SK-N-SH (cell line): ENCODE results near the gene ADH5. TPM values are rescaled to one million over a fixed set of nuclear protein-coding genes. Genes with fewer than 3 reads are reported as not detected.

Experiments used
- CTCF ChIA-PET: fragments of 300-600, 350-600 bp; formaldehyde crosslinking; extraction: SDS; loops from one replicate; lab custom pipeline; 2021; lab: Yijun Ruan, JAX
- POLR2A ChIA-PET: fragments of 350-600 bp; sonication (Branson Sonifier 250); formaldehyde crosslinking; extraction: SDS; loops from one replicate; lab custom pipeline; 2020; ENCODE audit warnings: antibody characterized with exemption, inconsistent platforms; lab: Yijun Ruan, JAX
- DNase-seq: peaks from one replicate; pipeline ENCODE4 v3.0.0; 2012
- H2AFZ ChIP-seq: fragments of 200-600 bp; sonication (generic); 2 replicates; pipeline ENCODE4 v1.8.1; 2016; ENCODE audit warnings: antibody characterized with exemption, mild to moderate bottlenecking, low read depth
- H3F3A ChIP-seq: fragments of 200-600 bp; sonication (generic); replicated peaks from 2 replicates; pipeline ENCODE3; 2016; ENCODE audit warnings: antibody characterized with exemption, mild to moderate bottlenecking; ENCODE audit not compliant: insufficient read depth
- H3K27ac ChIP-seq, 2 experiments: fragments of 200-500 bp in 1 of 2; fragments of 200-600 bp in 1 of 2; sonication (Bioruptor generic) in 1 of 2; sonication (generic), shearing (Covaris generic) in 1 of 2; 2 replicates each; pipeline versions ENCODE4 v1.5.1 to v1.6.1; 2014 to 2016; ENCODE audit warnings: low read depth in 2 of 2, inconsistent platforms in 1 of 2, low read length in 1 of 2, mild to moderate bottlenecking in 1 of 2, mixed read lengths in 1 of 2
- H3K27me3 ChIP-seq: fragments of 200-600 bp; sonication (generic), shearing (Covaris generic); 2 replicates; pipeline ENCODE4 v1.6.1; 2016; ENCODE audit warnings: mixed run types; ENCODE audit not compliant: insufficient read depth
- H3K36me3 ChIP-seq, 2 experiments: fragments of 200-500 bp in 1 of 2; fragments of 200-600 bp in 1 of 2; sonication (Bioruptor generic) in 1 of 2; sonication (generic) in 1 of 2; replicated peaks in 1 of 2; 2 replicates each; pipeline versions ENCODE3 to v1.5.1; 2014 to 2016; ENCODE audit warnings: low read length in 1 of 2, mild to moderate bottlenecking in 1 of 2; ENCODE audit not compliant: insufficient read depth in 2 of 2, control insufficient read depth in 1 of 2
- H3K4me1 ChIP-seq, 2 experiments: fragments of 200-500 bp in 1 of 2; fragments of 200-600 bp in 1 of 2; sonication (Bioruptor generic) in 1 of 2; sonication (generic), shearing (Covaris generic) in 1 of 2; 2 replicates each; pipeline versions ENCODE4 v1.5.1 to v1.6.1; 2014 to 2016; ENCODE audit warnings: low read depth in 1 of 2, low read length in 1 of 2, mixed run types in 1 of 2; ENCODE audit not compliant: insufficient read depth in 2 of 2, control insufficient read depth in 1 of 2
- H3K4me2 ChIP-seq: fragments of 200-600 bp; sonication (generic), shearing (Covaris generic); 2 replicates; pipeline ENCODE4 v1.6.1; 2017; ENCODE audit warnings: mixed run types
- H3K4me3 ChIP-seq, 2 experiments: fragments of 200-500 bp in 1 of 2; fragments of 200-600 bp in 1 of 2; sonication (Bioruptor generic) in 1 of 2; sonication (generic), shearing (Covaris generic) in 1 of 2; 2 replicates each; pipeline versions ENCODE4 v1.5.1 to v1.8.1; 2014 to 2016; ENCODE audit warnings: low read depth in 2 of 2, inconsistent platforms in 1 of 2, low read length in 1 of 2, mild to moderate bottlenecking in 1 of 2, mixed read lengths in 1 of 2, moderate library complexity in 1 of 2
- H3K79me2 ChIP-seq: fragments of 200-600 bp; sonication (generic); 2 replicates; pipeline ENCODE4 v1.8.1; 2017; ENCODE audit warnings: mild to moderate bottlenecking; ENCODE audit not compliant: insufficient read depth
- H3K9ac ChIP-seq: fragments of 200-600 bp; sonication (generic); 2 replicates; pipeline ENCODE4 v1.6.1; 2017; ENCODE audit warnings: mixed run types
- H3K9me2 ChIP-seq: fragments of 200-600 bp; sonication (generic); 2 replicates; pipeline ENCODE4 v1.6.1; 2017; ENCODE audit warnings: mixed run types
- H3K9me3 ChIP-seq: fragments of 200-600 bp; sonication (generic); 2 replicates; pipeline ENCODE4 v1.6.1; 2017; ENCODE audit warnings: mixed run types, mild to moderate bottlenecking, moderate library complexity
- H4K20me1 ChIP-seq: fragments of 200-600 bp; sonication (generic); 2 replicates; pipeline ENCODE4 v1.6.1; 2017; ENCODE audit warnings: mild to moderate bottlenecking, mixed run types; ENCODE audit not compliant: insufficient read depth
- CHD2 ChIP-seq: fragments of 150-350 bp; IDR thresholded peaks from 2 replicates; pipeline ENCODE4 v1.6.1; 2018; ENCODE audit warnings: low read length; ENCODE audit not compliant: partially characterized antibody
- FOSL2 ChIP-seq: IDR thresholded peaks from 2 replicates; pipeline ENCODE4 v1.4.0; 2012; ENCODE audit warnings: low read depth, mild to moderate bottlenecking, moderate library complexity, borderline replicate concordance
- FOXJ3 ChIP-seq: sonication (generic); formaldehyde crosslinking; IDR thresholded peaks from 2 replicates; pipeline ENCODE4 v1.5.1; 2020; ENCODE audit warnings: mild to moderate bottlenecking, missing genetic modification reagents
- FOXM1 ChIP-seq: IDR thresholded peaks from 2 replicates; pipeline ENCODE4 v1.4.0; 2012; ENCODE audit warnings: low read depth, mild to moderate bottlenecking
- GABPA ChIP-seq: IDR thresholded peaks from 2 replicates; pipeline ENCODE4 v1.4.0; 2012; ENCODE audit warnings: low read depth, mild to moderate bottlenecking
- JUND ChIP-seq: IDR thresholded peaks from 2 replicates; pipeline ENCODE4 v1.4.0; 2012
- MAX ChIP-seq: IDR thresholded peaks from 2 replicates; pipeline ENCODE4 v1.4.0; 2012; ENCODE audit warnings: low read depth
- NRF1 ChIP-seq: IDR thresholded peaks from 2 replicates; pipeline ENCODE4 v1.6.1; 2012; ENCODE audit warnings: low read depth, mild to moderate bottlenecking, low read length
- PBX3 ChIP-seq: IDR thresholded peaks from 2 replicates; pipeline ENCODE4; 2012
- RCOR1 ChIP-seq: fragments of 150-350 bp; IDR thresholded peaks from 2 replicates; pipeline ENCODE4 v1.6.1; 2017; ENCODE audit warnings: antibody characterized with exemption, low read length
- RXRA ChIP-seq: IDR thresholded peaks from 2 replicates; pipeline ENCODE4 v1.4.0; 2012; ENCODE audit warnings: low read depth, mild to moderate bottlenecking, borderline replicate concordance
- TAF1 ChIP-seq: IDR thresholded peaks from 2 replicates; pipeline ENCODE4 v1.6.1; 2012; ENCODE audit warnings: low read depth, mild to moderate bottlenecking, low read length, moderate library complexity, borderline replicate concordance
- TEAD4 ChIP-seq: IDR thresholded peaks from 2 replicates; pipeline ENCODE4 v1.4.0; 2012; ENCODE audit warnings: mild to moderate bottlenecking, borderline replicate concordance; ENCODE audit not compliant: insufficient read depth
- YY1 ChIP-seq: IDR thresholded peaks from 2 replicates; pipeline ENCODE4 v1.4.0; 2012; ENCODE audit warnings: low read depth, mild to moderate bottlenecking
- WGBS: methylation state at CpG from one replicate; pipeline ENCODE4 v1.1.6; 2017; ENCODE audit warnings: low lambda C conversion rate; 5-methylcytosine and 5-hydroxymethylcytosine counted together
- polyA plus RNA-seq, 3 experiments: library from polyadenylated mRNA; depleted of rRNA; stranded (reverse); fragments of >200 nt; gene quantifications; 2 replicates each; pipeline ENCODE4 v1.2.3, GENCODE V29; 2012
- TF ChIP-seq, protein P1 (sequence below): fragments of 150-350 bp; IDR thresholded peaks from 2 replicates; pipeline ENCODE4 v1.6.1; 2016; ENCODE audit warnings: mild to moderate bottlenecking, low read depth, low read length
- TF ChIP-seq, protein P2 (sequence below): fragments of 200-600 bp; sonication (generic); IDR thresholded peaks from 2 replicates; pipeline ENCODE4 v1.6.1; 2017; ENCODE audit warnings: antibody characterized with exemption, mild to moderate bottlenecking, moderate library complexity

ADH5 gene
- polyA plus RNA-seq, 1 of the 3 experiments (the other 2 are of a cell fraction), result 111 TPM

GRCh38 chr4:99134586-99134985, 46.0 kb upstream of the ADH5 start:
- no peaks in the 10 kb centered on the region for H4K20me1 ChIP-seq
- ChIA-PET POLR2A (no interaction called here), CTCF (interaction anchor here (2.7 kb wide), 1 partner anchor 270 kb away, joined by 6 read pairs; no protein-coding TSS in a partner anchor)
- no peak overlapping the region for H3K27ac ChIP-seq
- H2AFZ ChIP-seq, result no peak overlapping the region
- H3K79me2 ChIP-seq, result no peaks in the 10 kb centered on the region
- H3K9ac ChIP-seq, result no peak overlapping the region
- H3F3A ChIP-seq, result no peaks in the 10 kb centered on the region
- TF ChIP-seq RXRA, result no peak
- no peak for TF ChIP-seq PBX3
- TF ChIP-seq YY1, result no peak
- TF ChIP-seq RCOR1, result no peak
- TF ChIP-seq NRF1, result no peak
- TF ChIP-seq MAX, result no peak
- no peak for TF ChIP-seq FOXM1
- no peaks in the 10 kb centered on the region for H3K27me3 ChIP-seq
- peaks cover 0 to 5% of the 10 kb centered on the region in 2 experiments; a peak in 2 of 4 replicates for H3K4me1 ChIP-seq
- H3K4me2 ChIP-seq, result no peak overlapping the region
- no peak for DNase-seq
- no peaks in the 10 kb centered on the region for H3K9me2 ChIP-seq
- 68% methylated on average over 3 of the region's 3 CpGs for WGBS
- no peak overlapping the region for H3K4me3 ChIP-seq
- no peaks in the 10 kb centered on the region for H3K36me3 ChIP-seq
- no peaks in the 10 kb centered on the region; the same call in 1 of the 2 replicates for H3K9me3 ChIP-seq

GRCh38 chr4:99131378-99131777, 42.8 kb upstream of the ADH5 start:
- no peak overlapping the region for H3K9ac ChIP-seq
- H3K4me2 ChIP-seq, result no peak overlapping the region
- H3K9me3 ChIP-seq, result no peaks in the 10 kb centered on the region; the same call in none of the 2 replicates
- H3K9me2 ChIP-seq, result no peaks in the 10 kb centered on the region
- no peak overlapping the region for H3K27ac ChIP-seq
- no peaks in the 10 kb centered on the region for H3K36me3 ChIP-seq
- WGBS, result 32% methylated on average over 2 of the region's 2 CpGs
- H3K4me3 ChIP-seq, result no peak overlapping the region
- H3K79me2 ChIP-seq, result no peaks in the 10 kb centered on the region
- TF ChIP-seq JUND, result no peak
- TF ChIP-seq FOSL2, result no peak
- TF ChIP-seq PBX3, result no peak
- no peak for TF ChIP-seq CHD2
- TF ChIP-seq TAF1, result no peak
- TF ChIP-seq, protein P1, sequence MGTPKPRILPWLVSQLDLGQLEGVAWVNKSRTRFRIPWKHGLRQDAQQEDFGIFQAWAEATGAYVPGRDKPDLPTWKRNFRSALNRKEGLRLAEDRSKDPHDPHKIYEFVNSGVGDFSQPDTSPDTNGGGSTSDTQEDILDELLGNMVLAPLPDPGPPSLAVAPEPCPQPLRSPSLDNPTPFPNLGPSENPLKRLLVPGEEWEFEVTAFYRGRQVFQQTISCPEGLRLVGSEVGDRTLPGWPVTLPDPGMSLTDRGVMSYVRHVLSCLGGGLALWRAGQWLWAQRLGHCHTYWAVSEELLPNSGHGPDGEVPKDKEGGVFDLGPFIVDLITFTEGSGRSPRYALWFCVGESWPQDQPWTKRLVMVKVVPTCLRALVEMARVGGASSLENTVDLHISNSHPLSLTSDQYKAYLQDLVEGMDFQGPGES, result no peak
- TF ChIP-seq GABPA, result no peak
- TF ChIP-seq, protein P2, sequence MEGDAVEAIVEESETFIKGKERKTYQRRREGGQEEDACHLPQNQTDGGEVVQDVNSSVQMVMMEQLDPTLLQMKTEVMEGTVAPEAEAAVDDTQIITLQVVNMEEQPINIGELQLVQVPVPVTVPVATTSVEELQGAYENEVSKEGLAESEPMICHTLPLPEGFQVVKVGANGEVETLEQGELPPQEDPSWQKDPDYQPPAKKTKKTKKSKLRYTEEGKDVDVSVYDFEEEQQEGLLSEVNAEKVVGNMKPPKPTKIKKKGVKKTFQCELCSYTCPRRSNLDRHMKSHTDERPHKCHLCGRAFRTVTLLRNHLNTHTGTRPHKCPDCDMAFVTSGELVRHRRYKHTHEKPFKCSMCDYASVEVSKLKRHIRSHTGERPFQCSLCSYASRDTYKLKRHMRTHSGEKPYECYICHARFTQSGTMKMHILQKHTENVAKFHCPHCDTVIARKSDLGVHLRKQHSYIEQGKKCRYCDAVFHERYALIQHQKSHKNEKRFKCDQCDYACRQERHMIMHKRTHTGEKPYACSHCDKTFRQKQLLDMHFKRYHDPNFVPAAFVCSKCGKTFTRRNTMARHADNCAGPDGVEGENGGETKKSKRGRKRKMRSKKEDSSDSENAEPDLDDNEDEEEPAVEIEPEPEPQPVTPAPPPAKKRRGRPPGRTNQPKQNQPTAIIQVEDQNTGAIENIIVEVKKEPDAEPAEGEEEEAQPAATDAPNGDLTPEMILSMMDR, result no peak
- TF ChIP-seq NRF1, result no peak
- no peak for TF ChIP-seq RCOR1
- TF ChIP-seq FOXJ3 (CRISPR knock-in tag), result no peak
- no peak for TF ChIP-seq TEAD4
- DNase-seq, result no peak
- ChIA-PET CTCF (no interaction called here), POLR2A (no interaction called here)
- H3K27me3 ChIP-seq, result no peaks in the 10 kb centered on the region
- H3K4me1 ChIP-seq, result peaks cover 0 to 5% of the 10 kb centered on the region in 2 experiments; a peak in 2 of 4 replicates
- H4K20me1 ChIP-seq, result no peaks in the 10 kb centered on the region
- H2AFZ ChIP-seq, result no peak overlapping the region
- H3F3A ChIP-seq, result no peaks in the 10 kb centered on the region
